Head of caudate nucleus (tissue), 42 donors: Measurements from ENCODE around the gene DAB1.
A peak's percentile ranks its signal among the peaks of the same experiment; 100 is the strongest.
"Not testable (repeated sequence)": the region's sequence is repeated elsewhere in the genome, so short reads cannot be mapped to it uniquely, and the experiment has no call there.

Experiments
- DNase-seq, 42 donors: peaks; one replicate each; pipeline versions ENCODE4 v3.0.0 to v3.0.0-alpha.2; 2020 to 2021; ENCODE audit warnings: mixed read lengths in 7 of 42
- intact Hi-C: fragments of 100-400 bp; cut with DNase I; formaldehyde crosslinking; loops from one replicate; pipeline ENCODE4 v1.15.0; 2022

Gene DAB1

DNA sequence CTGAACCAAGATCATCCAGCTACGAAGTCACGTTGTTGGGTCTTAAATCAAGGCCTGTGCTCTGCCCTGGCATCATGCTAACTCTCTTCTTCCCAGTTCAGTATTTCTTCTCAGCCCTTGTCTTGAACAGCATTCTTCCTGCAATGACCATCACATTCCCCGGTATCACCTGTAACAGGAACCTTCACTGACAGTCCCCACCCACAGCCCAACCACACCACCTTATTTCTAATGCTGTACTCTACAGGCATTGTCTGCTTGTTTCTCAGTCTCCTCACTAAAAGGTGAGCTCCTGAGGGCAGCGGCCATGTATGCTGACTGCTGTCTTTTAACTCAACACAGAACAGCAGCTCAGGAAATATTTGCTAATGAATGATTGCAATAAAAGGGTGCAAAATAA is 54.0 kb downstream of the DAB1 start:
- intact Hi-C loops: no loop called here
- no peak for DNase-seq

DNA sequence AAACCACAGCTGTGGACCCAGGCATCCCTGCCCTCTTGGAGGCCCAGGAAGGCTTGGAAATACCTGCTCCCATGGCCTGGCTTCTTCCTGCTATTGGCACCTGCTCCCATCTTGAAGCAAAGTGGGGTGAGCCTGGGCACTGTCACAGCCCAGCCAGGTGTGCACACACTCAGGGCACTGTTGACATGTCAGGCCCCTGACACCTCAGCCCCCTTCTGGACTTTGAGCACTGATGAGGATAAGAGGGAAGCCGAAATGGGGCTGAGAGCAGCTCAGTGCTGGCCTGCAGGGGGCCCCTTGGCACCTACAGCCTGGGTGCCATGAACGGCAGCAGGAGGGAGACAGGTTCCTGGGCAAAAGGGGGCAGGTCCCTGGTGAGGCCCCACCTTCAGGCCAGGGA is 55.9 kb downstream of the DAB1 start:
- no peak for DNase-seq
- intact Hi-C loops: no loop called here

DNA sequence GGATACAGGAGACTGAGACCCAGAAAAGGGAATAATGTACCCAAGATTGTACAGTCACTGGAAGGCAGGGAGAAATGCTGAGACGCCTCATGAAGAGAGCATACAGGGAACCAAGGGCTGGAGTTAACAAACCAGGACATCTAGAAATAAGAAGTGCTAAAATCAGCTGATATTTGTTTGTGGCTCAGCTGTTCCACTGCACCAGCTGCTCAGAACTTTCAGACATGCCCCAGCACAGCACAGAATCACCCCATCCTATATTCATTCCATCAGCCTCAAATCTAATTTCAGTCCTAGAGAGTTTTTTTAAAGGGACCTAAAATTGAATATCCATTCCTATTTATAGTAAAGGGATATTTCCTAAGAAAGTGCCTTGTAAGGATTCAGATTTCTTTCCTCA is 60.2 kb downstream of the DAB1 start:
- DNase-seq: no peak
- intact Hi-C loops: no loop called here

DNA sequence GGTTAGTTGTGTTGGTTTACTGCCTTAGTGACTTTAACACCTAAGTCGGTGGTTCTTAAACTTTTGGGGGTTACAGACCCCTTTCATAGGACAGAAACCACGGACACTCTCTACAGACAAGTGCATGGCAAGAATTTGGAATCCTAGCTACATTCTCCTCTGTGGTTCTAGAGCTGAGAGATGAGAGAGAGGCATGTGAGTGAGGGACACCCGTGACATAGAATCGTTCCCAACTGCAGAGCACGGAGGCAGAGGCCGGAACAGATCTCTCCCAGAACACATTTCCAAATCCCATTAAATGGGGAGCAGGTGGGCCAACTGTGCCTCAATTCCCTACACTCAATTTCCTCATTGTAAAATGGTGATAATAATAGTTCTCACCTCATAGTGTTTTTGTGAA is 60.7 kb downstream of the DAB1 start:
- no peak for DNase-seq
- intact Hi-C loops: no loop called here

DNA sequence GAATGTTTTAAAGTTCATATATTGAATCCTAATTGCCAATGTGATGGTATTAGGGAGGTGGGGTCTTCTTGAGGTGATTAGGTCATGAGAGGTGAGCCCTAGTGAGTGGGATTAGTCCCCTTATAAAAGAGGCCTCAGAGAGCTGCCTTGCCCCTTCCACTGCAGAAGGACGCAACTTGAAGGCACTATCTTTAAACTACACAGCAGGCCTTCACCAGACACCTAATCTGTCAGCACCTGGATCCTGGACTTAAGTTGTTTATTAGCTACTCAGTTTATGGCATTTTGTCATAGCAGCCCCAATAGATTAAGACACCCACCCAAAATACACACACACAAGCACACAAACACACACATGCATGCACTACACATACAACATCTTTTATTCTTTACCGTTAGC is 61.4 kb downstream of the DAB1 start:
- intact Hi-C loops: no loop called here
- no peak for DNase-seq

DNA sequence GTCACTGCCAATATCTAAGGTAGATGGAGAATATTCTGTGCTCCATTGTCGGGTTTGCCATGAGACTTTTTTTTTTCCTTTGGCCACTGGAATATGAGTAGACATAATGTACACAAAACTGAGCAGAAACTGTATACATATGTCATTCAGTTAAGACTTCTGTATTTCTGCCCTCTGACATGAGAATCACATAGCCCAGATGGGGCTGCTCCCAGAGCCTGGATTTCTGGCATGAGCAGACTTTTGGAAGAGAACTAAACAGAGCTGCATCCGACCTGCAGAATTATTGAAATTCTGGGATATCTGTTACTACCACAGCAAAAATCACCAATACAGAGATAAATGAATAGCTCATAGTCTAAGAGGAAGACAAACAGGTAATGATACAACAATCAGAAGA is 62.3 kb downstream of the DAB1 start:
- no peak for DNase-seq
- intact Hi-C loops: no loop called here

DNA sequence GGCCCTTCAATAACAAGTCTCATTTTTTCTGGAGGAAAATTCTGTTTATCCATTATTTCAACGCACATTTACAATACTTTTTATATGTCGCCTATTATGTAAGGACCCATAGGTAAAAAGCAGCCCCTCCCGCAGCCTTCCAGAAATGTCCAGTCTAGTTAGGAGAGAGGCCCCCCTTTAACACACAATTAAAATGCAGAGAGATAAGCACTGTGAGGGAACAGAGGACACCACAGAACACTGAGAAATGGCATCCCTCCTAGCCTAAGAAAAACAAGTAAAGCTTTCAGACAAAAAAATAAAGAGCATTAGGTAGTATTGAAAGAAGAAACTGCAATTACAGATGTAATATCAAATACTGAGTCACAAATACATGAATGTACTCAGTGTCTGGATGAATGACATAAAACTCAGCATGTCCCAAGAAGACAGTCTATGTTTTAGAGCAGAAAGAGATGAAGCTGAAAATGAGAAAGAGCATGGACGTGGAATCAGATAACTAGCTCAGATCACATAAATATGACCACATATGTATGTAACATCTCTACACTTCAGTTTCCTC is 62.9 kb downstream of the DAB1 start:
- DNase-seq: no peak
- intact Hi-C loops: no loop called here

DNA sequence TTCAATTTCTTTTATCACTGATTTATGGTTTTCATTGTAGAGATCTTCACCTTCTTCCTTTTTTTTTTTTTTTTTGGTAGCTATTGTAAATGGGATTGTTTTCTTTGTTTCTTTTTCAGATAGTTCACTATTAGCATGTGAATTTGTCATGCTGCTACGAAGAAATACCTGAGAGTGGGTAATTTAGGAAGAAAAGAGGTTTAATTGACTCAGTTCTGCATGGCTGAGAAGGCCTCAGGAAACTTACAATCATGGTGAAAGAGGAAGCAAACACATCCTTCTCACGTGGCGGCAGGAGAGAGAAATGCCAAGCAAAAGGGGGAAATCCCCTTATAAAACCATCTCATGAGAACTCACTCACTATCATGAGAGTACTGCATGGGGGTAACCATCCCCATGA is 66.4 kb downstream of the DAB1 start:
- intact Hi-C loops: no loop called here
- DNase-seq: no peak

DNA sequence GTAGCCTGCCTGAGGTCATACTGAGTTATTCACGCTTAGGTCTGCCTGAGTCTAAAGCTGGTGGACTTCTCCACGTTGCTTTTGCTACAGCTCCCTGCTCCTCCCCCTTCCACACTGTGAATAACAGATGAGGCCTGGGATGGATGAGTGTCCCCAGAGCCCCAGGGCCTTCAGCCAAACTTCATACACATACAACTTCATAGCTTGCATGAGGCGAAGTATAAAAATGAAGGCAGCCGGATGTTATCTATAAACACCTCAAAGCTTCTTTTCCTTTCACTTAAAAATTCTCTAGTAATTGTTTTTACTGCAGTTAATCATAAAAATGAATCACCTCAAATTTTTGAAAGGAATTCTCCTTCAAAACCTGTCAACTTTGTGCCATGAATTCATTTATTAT is 70.2 kb downstream of the DAB1 start:
- intact Hi-C loops: no loop called here
- no peak for DNase-seq

DNA sequence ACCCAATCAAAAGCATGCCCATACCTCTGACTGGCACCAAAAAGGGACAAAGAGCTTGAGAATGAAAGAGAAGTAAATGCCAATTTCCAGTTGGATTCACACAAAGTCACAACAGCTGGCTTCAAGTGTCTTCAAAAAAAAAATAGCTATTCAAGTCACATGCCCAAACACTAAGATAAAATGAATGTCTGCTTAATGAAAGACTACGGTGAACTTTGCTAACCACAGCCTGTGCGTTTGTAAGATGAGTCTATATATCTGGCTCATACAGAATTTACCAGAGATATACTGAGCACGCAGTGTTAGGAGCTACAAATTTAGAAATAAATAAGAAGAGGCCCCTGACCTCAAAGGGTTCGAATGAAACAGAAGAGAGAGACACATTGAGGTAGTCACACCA is 73.2 kb downstream of the DAB1 start:
- intact Hi-C loops: no loop called here

DNA sequence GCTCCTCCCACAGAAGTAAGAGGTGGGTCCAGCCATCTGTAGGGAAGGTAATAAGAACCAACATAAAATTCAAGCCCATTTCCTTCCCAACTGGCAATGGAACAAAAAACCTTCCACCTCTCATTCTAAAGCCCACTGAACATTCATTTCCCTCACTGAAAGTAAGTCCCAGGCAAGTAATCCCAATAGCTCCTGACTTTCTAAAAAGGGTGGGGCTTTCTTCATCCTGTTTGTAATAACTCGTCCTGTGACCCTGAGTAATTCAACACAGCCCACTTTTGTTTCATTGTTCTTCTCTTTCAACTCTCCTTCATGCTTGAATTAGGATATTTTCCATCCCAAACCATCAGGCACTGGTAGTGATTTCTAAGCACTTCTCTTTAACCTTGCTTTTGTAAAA is 74.9 kb downstream of the DAB1 start:
- DNase-seq: no peak
- intact Hi-C loops: no loop called here

More for the DNA sequence above, 73.2 kb downstream of the DAB1 start:
- no peak for DNase-seq

DNA sequence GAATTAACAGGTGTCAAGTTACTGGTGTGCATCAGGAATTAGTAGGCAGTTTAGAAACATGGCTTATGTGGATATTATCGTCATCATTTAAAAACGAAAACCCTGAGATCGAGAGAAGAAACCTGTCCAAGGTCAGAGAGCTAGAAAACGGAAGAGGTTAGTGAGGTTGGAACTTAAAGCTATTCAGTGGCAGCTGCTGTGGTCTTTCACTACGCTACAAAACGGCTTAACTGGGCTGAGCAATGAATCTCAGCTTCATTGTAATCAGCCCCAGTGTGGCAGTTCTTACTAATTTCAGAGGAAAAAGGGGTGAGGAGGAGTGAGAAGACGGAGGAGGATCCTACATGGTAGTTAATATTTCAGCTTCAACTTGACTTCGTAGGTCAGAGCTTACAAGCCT is 77.9 kb downstream of the DAB1 start:
- DNase-seq: peak in 3 of 42 donors; percentile 2 to 42 (median 19)
- intact Hi-C loops: no loop called here

DNA sequence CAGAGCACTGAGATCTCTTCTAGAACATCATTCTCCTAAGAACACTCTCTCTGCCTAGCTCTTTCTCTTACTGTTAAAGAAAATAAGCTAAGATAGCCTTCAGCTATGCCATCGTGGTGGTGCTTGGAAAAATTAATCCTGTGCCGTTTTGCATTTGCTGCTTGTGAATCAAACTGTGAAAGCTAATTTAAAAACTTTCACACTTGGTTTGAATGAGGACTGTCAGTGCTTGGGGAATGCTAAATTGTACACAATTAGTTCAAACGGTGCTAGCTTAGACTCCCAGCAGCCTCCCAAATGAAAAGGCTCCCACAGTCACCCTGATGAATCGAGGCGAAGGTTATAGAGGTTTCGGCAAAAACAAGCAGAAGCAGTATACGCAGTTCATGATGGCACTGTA is 79.6 kb downstream of the DAB1 start:
- intact Hi-C loops: no loop called here

DNA sequence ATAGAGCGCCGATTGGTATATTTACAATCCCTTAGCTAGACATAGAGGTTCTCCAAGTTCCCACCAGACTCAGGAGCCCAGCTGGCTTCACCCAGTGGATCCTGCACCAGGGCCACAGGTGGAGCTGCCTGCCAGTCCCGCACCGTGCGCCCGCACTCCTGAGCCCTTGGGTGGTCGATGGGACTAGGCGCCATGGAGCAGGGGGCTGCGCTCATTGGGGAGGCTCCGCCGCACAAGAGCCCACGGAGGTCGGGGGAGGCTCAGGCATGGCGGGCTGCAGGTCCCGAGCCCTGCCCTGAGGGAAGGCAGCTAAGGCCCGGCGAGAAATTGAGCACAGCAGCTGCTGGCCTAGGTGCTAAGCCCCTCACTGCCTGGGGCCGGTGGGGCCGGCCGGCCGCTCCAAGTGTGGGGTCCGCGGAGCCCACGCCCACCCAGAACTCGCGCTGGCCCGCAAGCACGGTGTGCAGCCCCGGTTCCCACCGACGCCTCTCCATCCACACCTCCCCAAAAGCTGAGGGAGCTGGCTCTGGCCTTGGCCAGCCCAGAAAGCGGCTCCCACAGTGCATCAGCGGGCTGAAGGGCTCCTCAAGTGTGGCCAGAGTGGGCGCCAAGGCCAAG is 80.5 kb downstream of the DAB1 start:
- DNase-seq, intact Hi-C loops: not testable (repeated sequence)

More for the DNA sequence above, 79.6 kb downstream of the DAB1 start:
- DNase-seq: no peak

DNA sequence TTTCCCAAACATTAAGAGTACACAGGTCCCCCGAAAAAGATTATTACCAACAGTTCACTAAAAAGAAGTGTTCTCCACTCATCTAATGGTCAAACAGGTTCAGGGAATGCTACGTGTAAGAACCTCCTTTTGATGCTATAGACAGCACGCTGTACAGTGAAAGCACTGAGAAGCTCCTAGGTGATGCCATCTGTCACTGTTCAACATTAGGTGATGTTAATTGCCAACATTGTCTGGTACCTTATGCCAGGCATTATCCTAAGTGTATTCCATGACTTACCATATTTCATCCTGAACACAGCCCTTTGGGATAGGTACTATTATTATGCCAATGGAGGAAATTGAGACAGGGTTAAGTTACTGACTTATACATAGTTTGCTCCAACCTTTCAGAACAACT is 82.1 kb downstream of the DAB1 start:
- DNase-seq: no peak
- intact Hi-C loops: no loop called here

DNA sequence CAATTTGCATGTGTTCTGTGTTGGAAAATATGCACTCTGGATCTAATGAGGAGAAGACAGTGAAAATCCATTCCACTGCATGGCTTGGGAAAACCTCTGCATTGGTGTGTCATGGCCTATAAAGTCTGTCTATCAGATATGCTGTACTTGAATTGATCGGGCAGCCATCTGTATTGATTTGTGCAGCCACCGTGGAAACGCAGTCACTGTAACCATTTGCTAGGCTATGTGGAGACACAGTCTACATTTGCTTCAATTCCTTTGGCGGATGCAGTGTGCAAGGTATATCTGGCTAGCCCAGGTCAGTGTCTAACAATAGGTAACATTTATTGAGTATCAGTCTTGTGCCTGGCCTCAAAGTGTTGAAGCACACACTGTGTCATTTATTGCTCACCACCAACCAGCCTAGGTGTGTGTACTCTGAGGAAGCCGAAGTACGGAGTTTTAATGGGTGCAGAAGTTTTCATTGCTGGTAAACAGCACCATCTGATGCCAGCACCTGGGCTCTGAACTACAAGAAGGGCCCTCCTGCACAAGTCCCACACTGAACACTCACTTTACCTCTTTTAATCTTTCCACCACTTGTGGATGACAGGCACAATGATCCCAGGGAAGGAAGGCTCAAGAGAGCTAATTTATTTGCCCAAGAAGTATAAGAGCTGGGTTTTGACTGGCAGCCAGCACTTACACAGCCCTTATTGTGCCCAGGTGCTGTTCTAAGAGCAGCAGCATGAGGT is 83.4 kb downstream of the DAB1 start:
- DNase-seq: no peak
- intact Hi-C loops: no loop called here

DNA sequence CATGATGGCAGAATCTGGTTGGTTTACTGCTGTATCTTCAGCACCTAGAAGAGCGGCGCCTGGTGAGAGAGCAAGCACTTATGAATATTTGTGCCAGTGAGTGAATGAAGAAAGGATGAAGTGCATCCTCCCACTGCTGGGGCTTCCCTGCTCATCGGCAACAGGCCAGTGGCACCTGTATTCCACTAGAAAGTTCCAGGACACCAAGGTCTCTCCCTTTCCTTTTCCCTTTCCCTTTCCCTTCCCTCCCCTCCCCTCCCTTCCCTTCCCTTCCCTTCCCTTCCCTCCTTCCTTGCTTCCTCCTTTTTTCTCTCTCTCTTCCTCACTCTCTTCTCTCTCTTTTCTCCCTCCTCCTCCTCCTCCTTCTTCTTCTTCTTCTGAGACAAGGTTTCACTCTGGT is 86.2 kb downstream of the DAB1 start:
- intact Hi-C loops: no loop called here

DNA sequence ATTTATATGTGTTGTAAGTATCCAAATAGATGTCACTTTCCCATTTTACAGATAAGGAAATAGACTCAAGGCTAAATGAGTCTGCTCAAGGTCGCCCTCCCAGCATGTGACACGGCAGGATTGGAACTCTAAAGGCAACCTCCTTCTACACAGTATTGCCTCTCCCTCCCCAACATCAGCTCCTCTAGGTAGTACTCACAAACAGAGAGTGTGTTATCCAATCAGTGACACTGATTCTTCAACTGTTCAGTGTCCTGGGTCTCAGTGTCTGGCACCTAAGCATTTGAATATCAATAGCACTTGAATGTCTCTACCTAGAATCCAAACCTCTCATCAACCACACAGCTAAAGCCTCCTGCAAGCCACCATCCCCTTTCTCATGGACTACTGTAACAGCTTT is 87.1 kb downstream of the DAB1 start:
- intact Hi-C loops: no loop called here

More for the DNA sequence above, 86.2 kb downstream of the DAB1 start:
- DNase-seq: no peak

DNA sequence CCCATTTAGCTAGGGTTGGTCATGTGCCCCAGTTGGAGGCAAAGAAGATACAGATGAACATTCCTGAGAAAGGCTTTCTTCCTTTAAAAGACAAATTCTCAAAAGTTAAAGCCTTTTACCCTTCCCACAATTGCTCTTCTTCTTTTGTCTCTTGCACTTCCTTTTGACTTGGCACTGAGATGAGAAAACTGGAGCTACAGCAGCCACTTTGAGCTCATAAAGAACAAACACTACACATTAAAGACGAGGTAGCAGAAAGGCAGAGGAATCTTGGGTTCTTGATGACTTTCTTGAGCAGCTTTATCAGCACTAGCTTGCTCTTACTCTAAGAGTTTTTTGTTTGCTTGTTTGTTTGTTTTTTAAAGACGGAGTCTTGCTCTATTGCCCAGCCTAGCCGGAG is 92.2 kb downstream of the DAB1 start:
- intact Hi-C loops: no loop called here
- no peak for DNase-seq

More for the DNA sequence above, 87.1 kb downstream of the DAB1 start:
- no peak for DNase-seq

DNA sequence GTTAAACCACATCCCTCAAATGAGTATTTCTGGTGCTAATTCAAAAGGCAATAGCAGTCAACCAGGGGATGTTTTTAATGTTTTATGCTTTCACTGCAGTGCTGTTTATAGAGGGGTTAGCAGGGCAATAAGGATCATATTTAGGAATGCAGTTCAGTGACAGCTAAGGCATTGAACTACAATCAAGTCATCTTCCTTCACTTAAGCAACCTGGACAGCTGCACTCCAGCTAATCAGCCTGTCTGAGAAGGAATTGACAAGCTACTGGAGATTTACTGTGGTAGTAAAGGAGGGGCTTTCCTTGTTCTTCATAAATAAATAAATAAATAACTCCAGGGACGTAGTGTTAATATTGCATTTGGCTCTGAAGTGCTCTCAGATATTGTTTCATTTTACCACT is 93.9 kb downstream of the DAB1 start:
- no peak for DNase-seq
- intact Hi-C loops: no loop called here

DNA sequence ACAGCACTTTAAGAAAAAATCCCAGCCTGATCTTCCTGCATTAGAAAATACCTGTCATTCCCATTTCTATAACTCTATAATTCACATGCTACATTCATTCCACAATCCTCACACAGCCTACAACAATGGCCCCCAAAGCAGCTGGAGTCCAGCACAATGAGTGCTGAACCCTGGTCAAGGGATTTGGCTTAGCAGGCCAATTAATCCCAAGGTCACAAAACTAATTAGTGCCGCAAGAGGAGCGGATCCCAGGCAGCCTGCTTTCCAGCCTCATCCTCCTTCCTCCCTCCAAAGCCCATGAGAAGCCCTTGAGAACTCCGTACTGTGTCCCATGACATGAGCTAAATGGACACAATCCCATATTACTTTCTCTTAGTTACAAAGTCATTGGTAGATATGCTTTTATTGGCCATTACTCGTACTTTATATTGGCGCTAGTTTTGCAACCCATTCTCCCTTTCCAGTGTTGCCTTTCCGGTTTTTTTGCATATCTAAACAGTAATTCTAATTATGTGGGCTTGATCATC is 94.8 kb downstream of the DAB1 start:
- intact Hi-C loops: no loop called here
- no peak for DNase-seq
